NCI-H446 (cell line): ENCODE results near the gene B3GALNT2.
"Not testable (repeated sequence)": the region's sequence is repeated elsewhere in the genome, so short reads cannot be mapped to it uniquely, and the experiment has no call there.

Experiments
- DNase-seq, 2 experiments: peaks; one replicate each; lab custom pipeline; 2025; lab: John Stamatoyannopoulos, UW

Gene B3GALNT2

DNA sequence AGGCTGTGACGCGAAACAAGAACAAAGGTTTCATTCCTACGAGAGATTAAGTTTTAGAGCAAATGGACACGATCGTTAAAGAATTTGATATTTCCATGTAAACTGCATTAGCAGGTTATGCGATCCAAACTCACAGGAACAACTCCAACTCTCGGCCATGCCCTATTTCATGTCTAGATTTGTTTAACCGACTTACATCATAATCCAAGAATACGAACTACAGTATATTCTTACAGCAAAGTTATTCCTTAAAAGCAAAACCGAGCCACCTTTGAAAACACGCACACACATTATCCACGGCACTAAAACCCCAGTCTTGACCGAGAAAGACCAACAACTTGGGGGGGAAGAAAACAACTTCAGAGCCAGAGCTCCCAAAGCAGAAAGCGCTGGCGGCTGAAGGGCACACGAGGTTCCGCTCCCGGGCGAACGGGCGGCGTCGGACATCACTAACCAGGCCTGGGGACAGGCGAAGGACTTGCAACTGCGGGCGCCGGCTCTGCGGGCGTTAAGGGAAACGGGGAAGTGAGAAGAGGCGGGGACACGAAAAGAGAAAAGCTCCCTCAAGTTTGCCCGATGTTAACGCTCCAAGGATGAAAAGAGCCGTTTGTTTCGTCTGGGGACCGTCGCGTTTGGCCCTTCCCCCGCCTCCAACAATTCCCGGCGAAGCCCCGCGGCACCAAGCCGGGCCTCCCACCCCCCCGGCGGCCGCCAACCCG, 690 bp downstream of the B3GALNT2 start:
- DNase-seq = peak; percentile 17 to 51

DNA sequence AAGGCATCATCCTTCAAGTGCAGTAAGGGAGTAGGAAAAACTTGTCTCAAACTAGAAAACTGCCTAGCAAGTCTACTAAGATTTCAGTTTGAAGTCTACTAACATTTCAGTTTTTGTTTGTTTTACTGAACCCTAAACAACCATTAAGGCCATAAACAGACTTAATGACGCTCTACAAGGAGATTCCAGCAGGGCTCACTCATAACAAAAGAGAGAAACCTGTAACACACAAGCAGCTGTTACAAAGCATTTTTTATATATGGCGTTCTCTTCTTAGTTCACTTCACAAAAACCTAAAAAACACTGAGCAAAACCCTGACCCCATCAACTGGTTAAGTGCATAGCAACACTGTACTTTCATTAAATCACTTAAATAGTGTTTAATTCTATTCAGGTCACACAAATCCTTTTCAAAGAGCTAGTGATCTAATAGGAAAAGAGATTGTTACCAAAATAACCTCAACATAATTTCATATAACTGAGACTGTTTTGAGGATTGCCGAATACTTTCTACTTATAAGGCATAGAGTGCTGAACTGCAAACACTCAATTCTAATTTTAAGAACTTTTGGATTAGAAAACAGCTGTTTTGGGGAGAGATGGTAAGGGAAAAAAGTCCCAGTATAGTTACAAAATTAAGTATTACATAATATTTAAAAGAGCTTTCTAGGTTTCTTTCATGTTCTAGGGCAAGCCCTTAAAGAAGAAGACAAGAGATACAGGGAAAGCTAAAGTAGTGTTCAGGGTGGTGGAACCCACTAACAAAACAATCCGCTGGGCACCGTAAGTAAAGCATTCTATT, 1.4 kb downstream of the B3GALNT2 start:
- no peak for DNase-seq

DNA sequence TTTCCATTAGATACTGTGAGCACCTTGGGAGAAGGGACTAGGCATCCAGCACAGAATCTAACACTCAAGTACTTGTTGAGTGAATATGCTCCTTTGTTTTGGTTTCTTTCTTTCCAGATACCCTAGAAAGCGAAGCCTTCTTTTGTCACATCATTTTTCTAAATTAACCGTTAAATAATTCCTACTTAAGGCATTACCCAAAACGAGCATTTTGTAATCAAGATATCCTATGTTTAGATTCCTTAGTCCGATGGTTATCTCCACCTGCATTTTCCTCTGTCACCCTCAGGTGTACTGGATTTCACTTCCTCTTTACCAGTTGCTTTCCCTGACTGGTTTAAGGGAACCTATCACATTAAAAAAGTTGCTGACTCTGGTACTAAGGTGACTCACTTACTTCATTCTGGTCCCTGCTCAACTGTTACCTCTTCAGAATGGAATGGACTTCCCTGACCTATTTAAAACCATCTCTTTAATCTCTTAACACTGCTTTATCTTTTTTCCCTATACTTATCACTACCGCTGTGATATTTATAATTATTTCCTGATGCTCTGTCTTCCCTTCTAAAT, 3.2 kb downstream of the B3GALNT2 start:
- DNase-seq = no peak

DNA sequence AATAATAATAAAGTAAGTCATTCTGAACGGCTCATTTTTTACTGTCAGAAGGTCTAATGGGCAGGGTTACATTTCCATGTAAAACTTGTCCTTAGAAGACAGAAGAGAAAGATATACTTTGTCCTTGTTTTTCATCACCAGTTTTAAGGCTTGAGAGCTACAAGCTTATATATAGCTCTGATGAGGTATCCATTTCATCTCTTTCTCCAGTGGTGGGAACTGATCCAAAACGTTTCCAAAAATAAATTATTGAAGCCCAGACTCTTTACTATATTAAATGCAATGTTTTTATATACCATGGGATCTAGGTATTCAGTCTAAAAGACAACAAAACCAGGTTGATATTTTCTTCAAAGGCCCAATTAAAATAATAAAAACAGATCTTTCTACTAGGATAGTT, 8.7 kb downstream of the B3GALNT2 start:
- DNase-seq = no peak

DNA sequence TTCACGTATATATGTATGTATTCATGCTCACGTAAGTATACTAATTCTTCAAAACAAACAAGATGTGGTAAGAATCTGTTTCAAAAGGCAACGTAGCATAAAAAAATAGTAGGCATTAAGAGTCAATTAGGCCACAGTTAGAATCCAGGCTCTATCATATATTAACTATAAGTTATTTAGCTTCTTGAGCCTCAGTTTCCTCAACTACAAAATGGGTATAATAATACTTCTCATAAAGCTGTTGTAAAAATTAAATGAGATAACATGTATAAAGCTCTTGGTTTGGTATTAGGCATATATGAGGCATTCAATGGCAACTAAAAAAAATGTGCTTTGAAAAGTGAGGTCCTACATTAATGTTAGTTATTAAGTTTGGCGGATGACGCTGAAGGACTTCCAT, 9.2 kb downstream of the B3GALNT2 start:
- no peak for DNase-seq

DNA sequence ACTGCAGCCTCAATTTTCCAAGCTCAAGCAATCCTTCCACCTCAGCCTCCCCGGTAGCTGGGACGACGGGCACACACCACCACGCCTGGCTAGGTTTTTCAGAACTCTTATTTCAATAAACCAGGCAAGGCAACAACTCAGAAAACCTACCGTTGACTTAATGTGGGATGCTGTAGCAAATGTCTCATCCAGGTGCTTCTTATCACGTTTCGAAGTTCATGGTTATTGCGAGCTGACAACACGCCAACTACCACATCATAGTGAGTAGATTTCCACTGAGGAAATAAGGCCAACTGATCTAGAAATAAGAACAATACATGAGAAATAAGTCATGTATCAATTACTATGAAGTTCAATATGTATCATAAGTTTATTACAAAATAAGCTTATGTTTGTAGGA, 9.7 kb downstream of the B3GALNT2 start:
- no peak for DNase-seq

DNA sequence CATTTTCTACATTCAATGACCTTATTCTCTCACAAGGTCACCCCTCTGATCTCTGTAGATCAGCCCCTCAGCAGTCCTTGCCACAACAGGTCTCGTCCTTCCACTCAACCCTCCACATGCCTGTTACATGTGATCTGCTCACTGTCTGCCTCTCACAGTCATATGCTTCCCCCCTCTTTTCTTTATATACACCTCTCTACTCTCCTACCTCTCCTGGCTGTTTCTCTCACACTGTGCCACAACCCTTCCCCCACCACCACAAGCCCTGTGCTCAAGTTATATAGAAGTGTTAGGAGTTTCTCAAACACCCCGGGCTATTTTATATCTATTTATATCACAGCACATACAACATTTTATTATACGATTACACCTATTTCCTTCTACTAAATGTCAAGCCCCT, 12.6 kb downstream of the B3GALNT2 start:
- no peak for DNase-seq

DNA sequence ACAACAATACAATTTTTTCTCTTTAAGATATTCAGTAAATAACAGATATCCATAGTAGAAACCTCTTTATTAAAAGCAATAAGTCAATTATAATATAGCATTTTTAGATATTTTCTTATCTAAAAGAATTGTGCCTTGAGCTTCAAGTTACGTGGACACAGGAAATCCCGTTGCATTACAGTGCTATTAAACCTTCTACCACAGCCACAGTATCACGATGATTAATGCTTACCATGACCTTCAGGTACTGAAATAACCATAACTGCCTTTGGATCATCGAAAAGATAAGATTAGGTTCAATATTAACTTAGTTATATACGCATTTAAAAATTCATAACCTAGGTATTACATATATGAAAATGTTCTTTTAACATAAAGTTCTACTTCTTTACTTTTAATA, 17.9 kb downstream of the B3GALNT2 start:
- DNase-seq = no peak

DNA sequence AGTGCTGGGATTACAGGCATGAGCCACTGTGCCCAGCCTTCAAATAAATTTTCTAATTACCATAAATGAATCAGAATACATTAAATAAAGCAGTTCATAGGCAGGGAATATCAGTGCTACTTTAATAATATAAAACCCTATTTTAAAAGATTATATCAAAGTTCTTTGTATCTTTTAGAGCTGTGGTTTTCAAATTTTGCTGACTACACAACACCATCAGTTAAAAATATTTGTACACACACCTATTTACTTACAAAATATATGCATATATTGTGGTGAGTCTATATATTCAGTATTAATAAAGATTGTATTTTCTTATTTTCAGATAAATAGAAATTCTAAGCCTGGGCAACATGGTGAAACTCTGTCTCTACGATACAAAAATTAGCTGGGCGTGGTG, 18.7 kb downstream of the B3GALNT2 start:
- DNase-seq = no peak

DNA sequence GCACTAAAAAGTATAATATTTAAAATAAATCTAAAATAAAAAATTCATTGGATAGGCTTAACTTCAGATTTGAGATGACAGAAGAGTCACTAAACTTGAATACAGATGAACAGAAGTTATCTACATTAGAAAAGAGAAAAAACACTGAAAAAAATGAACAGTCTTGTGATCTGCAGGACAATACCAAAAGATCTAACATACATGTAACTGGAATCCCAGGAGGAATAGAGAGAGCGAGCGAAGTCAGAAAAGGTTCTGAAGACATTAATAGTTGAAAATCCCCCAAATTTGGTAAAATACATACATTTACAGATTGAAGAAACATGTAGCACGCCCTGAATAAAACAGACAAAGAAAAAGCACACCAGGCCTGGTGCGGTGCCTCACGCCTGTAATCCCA, 21.2 kb downstream of the B3GALNT2 start:
- DNase-seq = no peak

DNA sequence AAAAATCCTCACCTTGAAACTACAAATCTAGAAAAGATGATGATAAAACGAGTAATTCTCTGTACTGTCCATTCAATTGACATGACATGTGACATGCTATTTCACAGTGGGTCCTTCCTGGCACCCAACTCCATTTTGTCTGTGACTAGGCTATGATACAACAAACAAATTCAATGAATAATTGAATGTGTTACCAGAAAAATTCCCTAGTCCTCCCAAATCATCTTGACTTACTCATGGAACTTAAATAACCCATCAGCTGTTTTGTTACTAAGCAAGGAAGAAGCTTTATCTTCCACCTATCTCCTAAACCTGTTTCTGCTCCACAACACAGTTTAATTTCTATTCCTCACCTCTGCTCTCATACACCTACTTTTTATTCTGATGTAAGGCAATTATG, 30.4 kb downstream of the B3GALNT2 start:
- DNase-seq = no peak

DNA sequence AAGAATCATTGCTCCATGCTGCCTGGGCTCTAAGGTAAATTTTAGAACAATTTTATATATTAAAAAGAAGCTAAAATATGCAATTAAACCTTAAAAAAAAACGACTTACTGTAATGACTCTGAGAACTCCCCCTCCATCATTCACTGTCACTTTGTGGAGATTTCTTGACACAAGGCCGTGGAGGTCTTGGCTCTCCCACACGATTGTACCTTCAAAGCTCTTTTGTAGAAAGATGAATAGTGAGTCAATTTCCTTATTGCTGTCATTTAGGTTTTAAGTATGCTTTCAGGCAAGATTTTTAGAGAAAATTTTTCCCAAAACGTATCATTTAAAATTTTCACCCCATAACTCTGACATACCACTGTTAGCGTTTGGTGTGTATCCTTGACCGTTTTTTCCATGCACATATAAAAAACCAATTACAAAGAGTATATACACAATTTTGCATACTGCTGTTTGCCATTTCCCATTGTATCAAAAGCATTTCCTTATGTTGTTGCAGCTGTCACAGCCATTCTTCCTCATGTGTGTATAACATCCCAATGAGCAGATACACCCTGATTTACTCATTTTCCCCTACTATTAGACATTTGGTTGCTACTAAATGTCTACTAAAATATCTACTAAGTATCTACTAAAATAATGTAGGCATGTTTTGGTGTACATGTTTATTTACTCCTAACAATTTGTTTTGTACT, 33.4 kb downstream of the B3GALNT2 start:
- no peak for DNase-seq

DNA sequence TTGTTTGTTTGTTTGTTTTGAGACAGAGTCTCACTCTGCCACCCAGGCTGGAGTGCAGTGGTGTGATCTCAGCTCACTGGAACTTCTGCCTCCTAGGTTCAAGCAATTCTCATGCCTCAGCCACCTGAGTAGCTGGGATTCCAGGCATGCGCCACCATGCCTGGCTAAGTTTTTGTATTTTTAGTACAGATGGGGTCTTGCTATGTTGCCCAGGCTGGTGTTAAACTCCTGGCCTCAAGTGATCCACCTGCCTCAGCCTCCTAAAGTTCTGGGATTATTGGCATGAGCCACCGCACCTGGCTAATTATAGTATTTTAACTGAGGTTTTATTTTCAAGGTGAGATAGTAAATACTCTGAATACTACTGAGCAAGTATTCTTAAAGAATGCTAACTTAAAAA, 34.4 kb downstream of the B3GALNT2 start:
- DNase-seq = not testable (repeated sequence)

DNA sequence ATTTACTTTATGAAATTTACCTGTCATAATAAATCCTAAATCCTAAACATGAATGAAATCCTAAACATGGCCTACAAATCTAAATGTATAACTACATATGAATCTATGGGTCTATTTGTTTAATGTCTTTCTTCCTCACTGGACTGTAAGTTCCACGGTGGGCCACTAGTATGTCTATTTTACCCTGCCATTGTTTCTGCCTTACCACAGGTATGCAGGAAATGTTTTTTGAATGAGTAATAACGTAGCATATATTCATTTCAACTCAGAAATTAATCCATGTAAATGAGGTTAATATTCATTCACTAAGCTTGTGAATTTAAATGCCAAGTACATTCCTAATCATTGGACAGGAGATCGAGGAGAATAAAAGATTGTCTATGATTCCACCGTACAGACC, 35.3 kb downstream of the B3GALNT2 start:
- DNase-seq = no peak

DNA sequence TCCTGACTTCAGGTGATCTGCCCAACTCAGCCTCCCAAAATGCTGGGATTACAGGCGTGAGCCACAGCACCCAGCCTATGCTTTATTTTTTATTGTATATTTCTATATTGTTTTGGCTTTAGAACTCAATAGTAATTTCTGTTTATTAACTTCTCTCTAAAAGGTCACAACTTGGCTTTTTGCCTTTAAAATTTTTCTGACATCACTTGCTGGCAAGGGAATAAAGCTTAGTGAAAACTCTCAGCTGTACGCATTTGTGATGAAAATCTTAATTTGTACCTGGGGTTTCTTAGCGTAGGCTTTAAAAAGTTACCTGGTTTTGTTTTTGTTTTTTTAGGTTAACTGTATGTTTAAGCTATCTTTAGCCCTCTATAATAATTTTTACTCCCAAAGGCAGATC, 36.2 kb downstream of the B3GALNT2 start:
- no peak for DNase-seq

DNA sequence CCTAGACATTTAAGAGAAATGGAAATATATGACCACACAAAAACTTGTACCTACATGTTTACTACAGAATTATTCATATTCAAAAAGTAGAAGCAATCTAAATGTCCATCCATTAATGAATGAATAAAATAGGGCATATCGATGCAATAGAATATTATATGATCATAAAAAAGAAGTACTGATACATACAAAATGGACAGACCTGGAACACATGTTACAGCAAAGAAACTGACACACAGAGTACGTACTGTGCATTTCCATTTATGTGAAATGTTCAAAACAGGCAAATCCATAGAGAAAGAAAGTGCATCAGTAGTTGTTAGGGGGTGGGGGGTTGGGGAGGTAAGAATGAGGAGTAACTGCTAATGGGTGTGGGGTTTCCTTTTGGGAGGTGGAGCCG, 39.2 kb downstream of the B3GALNT2 start:
- DNase-seq = no peak

DNA sequence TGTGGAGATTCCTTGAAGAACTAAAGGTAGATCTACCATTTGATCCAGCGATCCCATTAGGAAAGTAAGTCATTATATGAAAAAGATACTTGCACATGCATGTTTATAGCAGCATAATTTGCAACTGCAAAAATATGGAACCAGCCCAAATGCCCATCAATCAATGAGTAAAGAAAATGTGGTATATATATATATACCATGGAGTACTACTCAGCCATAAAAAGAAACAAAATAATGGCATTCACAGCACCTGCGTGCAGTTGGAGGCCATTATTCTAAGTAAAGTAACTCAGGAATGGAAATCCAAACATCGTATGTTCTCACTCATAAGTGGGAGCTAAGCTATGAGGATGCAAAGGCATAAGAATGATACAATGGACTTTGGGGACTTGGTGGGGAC, 41.4 kb downstream of the B3GALNT2 start:
- DNase-seq = not testable (repeated sequence)

DNA sequence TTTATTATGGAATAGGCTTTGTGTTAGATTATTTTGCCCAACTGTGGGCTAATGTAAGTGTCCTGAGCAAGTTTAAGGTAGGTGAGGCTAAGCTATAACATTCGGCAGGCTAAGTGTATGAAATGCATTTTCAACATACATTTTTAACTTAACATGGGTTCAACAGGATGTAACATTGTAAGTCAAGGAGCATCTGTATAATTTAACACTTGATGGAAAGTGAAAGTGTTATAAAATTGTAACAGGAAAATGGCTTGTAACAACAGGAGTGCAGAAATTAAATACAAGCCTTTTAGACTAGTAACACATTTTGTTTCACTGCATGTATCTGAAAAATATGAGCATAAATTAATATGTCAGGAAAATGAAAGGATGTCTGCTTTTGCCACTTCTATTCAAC, 42.3 kb downstream of the B3GALNT2 start:
- DNase-seq = no peak

DNA sequence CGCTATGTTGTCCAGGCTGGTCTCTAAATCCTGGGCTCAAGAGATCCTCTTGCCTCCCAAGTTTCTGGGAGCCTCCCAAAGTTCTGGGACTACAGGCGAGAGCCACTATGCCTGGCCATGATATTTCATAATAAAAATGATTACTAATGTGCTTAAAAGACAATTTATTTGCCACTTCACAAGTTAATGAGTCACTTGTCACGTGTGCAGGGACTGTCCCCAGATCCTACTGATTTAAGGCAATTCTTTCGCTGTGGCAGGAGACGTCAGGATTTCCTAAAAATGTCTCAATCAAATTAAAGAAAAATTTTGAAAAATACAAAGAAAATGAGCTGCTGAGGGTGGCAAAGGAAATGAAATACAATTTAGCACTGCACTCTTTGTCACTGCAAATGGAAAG, 43.5 kb downstream of the B3GALNT2 start:
- DNase-seq = no peak

DNA sequence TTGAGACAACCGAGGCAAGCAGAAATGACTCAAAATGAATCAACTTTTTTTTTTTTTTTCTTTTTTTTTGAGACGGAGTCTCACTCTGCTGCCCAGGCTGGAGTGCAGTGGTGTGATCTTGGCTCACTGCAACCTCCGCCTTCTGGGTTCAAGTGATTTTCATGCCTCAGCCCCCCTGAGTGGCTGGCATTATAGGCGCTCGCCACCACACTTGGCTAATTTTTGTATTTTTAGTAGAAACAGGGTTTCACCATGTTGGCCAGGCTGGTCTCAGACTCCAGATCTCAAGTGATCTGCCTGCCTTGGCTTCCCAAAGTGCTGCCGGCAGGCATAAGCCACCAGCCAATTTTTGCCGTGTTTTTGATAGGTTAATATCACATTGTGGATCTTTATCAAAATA, 46.4 kb downstream of the B3GALNT2 start:
- DNase-seq = not testable (repeated sequence)

DNA sequence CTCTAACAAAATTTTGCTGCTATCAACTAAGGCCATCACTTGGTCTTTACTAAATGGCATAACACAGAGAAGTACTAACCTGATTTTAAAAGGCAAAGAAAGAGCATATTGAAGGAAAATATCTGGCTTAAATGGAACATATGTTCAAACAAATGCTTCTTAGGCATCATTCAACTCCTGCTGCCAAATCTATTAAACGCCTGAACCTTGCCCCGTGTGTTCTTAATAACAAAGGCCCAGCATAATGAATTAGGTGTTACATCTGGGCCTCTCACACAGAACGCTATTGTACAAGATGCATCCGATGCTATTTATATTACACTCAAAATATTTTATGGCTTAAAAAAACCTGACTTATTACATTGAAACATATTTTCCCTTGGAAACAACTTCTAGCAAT, 48.4 kb downstream of the B3GALNT2 start:
- DNase-seq = no peak

DNA sequence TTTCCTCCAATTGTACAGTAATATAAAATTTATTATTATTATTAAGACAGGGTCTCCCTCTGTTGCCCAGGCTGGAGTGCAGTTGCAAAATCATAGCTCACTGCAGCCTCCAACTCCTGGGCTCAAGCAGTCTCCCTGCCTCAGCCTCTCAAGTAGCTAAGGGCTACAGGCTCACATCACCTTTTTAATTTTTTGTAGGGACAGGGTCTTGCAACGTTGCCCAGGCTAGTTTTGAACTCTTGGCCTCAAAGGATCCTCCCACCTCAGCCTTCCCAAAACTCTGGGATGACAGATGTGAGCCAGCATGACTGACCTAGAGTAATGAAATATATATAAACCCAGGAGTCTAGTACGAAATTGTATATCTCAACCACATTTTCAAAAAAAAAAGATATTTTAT, 49.2 kb downstream of the B3GALNT2 start:
- no peak for DNase-seq

DNA sequence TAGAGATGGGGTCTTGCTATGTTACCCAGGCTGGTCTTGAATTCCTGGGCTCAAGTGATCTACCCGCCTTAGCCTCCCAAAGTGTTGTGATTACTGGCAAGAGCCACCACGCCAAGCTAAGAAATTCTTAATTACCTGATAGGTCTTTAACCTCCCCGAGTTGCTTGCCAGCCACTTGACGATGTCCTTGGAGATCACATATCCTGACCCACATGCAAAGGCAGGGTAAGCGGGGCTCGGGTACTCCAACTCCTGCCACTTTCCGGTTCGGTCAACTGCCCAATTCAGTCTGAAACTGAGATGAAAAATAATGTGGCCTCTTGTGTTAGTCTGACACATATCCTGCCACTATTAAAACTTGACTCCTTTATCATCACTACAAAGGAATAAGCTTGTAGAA, 50.2 kb downstream of the B3GALNT2 start:
- DNase-seq = no peak
